Subcutaneous adipose tissue (tissue), 4 donors: Measurements from ENCODE around the gene GRAMD2B. TPM values are rescaled to one million over a fixed set of nuclear protein-coding genes. Genes with fewer than 3 reads are reported as not detected.

ENCODE experiments used
- CTCF ChIP-seq: fragments of 450-650 bp; IDR thresholded peaks from one replicate; pipeline ENCODE4 v1.5.1; 2016; ENCODE audit warnings: low read depth, mild to moderate bottlenecking, control low read depth, antibody characterized with exemption, moderate library complexity
- total RNA-seq, 4 donors: library from RNA; depleted of rRNA; stranded (reverse); fragments of >200 nt; gene quantifications; one replicate each; pipeline ENCODE4 v1.1.0, GENCODE V29; 2016

Gene GRAMD2B
- 10 to 100 TPM; 30.3 to 50.9 (median 32.7) TPM for total RNA-seq

GRCh38 chr5:126422994-126423788 is at the start of gene GRAMD2B:
Gene GRAMD2B, plus strand, starts transcription at chr5:126423409. Its CDS starts 198 bp downstream, at chr5:126423607.
- TF ChIP-seq CTCF, result no peak

- TF ChIP-seq CTCF, result no peak
These were observed 49.1 kb upstream of the GRAMD2B start for GRCh38 chr5:126374109-126374416.

- TF ChIP-seq CTCF, result no peak
These were observed 46.8 kb upstream of the GRAMD2B start for GRCh38 chr5:126376443-126376842.

GRCh38 chr5:126377424-126377823 is 45.8 kb upstream of the GRAMD2B start:
- TF ChIP-seq CTCF, result no peak

GRCh38 chr5:126383246-126383645 is 40.0 kb upstream of the GRAMD2B start:
- no peak for TF ChIP-seq CTCF

- TF ChIP-seq CTCF, result no peak
These were observed 39.4 kb upstream of the GRAMD2B start for GRCh38 chr5:126383776-126384175.

- TF ChIP-seq CTCF, result no peak
These were observed 38.2 kb upstream of the GRAMD2B start for GRCh38 chr5:126384985-126385384.
